Upper lobe of left lung (tissue), 6 donors: ENCODE results near the gene ZNF747. TPM values are rescaled to one million over a fixed set of nuclear protein-coding genes. Genes with fewer than 3 reads are reported as not detected.
A peak's percentile ranks its signal among the peaks of the same experiment; 100 is the strongest.

Experiments used
- ATAC-seq, 2 donors: fragments of 200-7000 bp; cut with Tn5 transposase; one replicate each; pipeline ENCODE4 v1.9.1; 2022; ENCODE audit warnings: mild to moderate bottlenecking in 2 of 2, moderate library complexity in 2 of 2; ENCODE audit not compliant: low FRiP score in 2 of 2
- DNase-seq, 2 donors: peaks; one replicate each; pipeline ENCODE4 v3.0.0-alpha.2; 2019 to 2020
- H3K27ac ChIP-seq, 4 donors: fragments of 200-600 bp; sonication (generic); one replicate each; pipeline ENCODE4 v1.5.1; 2016 to 2019
- H3K27me3 ChIP-seq, 4 donors: fragments of 200-600 bp; sonication (generic); one replicate each; pipeline ENCODE4 v1.5.1; 2017 to 2019
- H3K36me3 ChIP-seq, 4 donors: fragments of 200-600 bp; sonication (generic); one replicate each; pipeline ENCODE4 v1.5.1; 2016 to 2019
- H3K4me1 ChIP-seq, 4 donors: fragments of 200-600 bp; sonication (generic); one replicate each; pipeline ENCODE4 v1.5.1; 2018 to 2019
- H3K4me3 ChIP-seq, 4 donors: fragments of 200-600 bp; sonication (generic); one replicate each; pipeline ENCODE4 v1.5.1; 2017 to 2019; ENCODE audit warnings: mild to moderate bottlenecking in 2 of 4, moderate library complexity in 1 of 4
- H3K9me3 ChIP-seq, 4 donors: fragments of 200-600 bp; sonication (generic); one replicate each; pipeline ENCODE4 v1.5.1; 2018 to 2019
- CTCF ChIP-seq, 6 experiments: fragments of 450-650 bp in 4 of 6; fragments of 200-600 bp in 2 of 6; sonication (generic) in 2 of 6; IDR thresholded peaks; one replicate each; pipeline ENCODE4 v1.5.1; 2016 to 2019; ENCODE audit warnings: antibody characterized with exemption in 6 of 6
- EP300 ChIP-seq, 4 donors: sonication (generic); formaldehyde crosslinking; IDR thresholded peaks; one replicate each; pipeline ENCODE4 v1.5.1; 2017; ENCODE audit warnings: antibody characterized with exemption in 4 of 4, control low read depth in 2 of 4
- POLR2A ChIP-seq, 4 donors: fragments of 450-650 bp; IDR thresholded peaks; one replicate each; pipeline ENCODE4 v1.5.1; 2016 to 2017; ENCODE audit warnings: antibody characterized with exemption in 4 of 4, mild to moderate bottlenecking in 2 of 4
- POLR2AphosphoS5 ChIP-seq, 2 donors: sonication (generic); formaldehyde crosslinking; IDR thresholded peaks; one replicate each; pipeline ENCODE4 v1.5.1; 2017; ENCODE audit warnings: antibody characterized with exemption in 2 of 2
- WGBS, 2 donors: methylation state at CpG; one replicate each; pipeline ENCODE4 v1.1.5; 2017 to 2018; 5-methylcytosine and 5-hydroxymethylcytosine counted together
- total RNA-seq, 6 donors: library from RNA; depleted of rRNA in 4 of 6; stranded (reverse); fragments of >200 nt in 4 of 6; gene quantifications; one replicate each; pipeline versions ENCODE4 v1.1.0 to v1.2.1, GENCODE V29; 2016 to 2021
- donor health status: DM: no; HTN: no; CAD: no; lungs with moderate emphysema.
- donor health status: DM: no; HTN: yes; CAD: no; lungs with severe emphysema.

ZNF747 gene
- total RNA-seq, 6 donors from 2014 or later = 11.0 to 15.5 (median 11.5) TPM

DNA sequence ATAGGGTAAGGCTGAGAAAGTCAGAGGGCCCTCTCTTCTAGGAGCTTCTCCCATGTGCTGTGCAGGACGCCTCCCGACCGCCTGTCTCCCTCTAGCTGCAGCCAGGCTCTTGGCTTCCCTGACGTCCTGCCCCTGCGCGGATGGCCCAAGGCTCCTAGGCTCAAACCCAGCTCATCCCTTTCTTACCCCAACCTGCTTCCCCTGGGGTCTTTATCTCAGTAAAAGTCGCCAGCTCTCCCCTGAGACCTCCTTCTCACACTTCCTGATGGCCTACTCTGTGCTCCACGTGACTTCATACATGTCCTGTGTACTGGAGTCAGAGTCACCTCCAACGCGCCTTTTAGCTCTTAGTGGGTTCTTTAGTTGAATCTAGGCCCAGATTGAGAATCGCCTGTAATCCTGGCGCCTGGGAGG lies 1.1 kb upstream of the ZNF747 start:
- ATAC-seq (peak; percentile 87), DNase-seq (peak; percentile 73 to 88)
- peak overlapping the region; percentile 38 to 83 (median 76) for H3K4me3 ChIP-seq
- H3K4me1 ChIP-seq = peaks cover 15 to 37% (median 22%) of the 10 kb centered on the region in 4 donors
- WGBS, 2 donors = 27 to 30% methylated on average over 12 of the region's 12 CpGs
- H3K9me3 ChIP-seq = no peaks in the 10 kb centered on the region
- no peaks in the 10 kb centered on the region for H3K27me3 ChIP-seq
- H3K36me3 ChIP-seq = peaks cover 0 to 23% (median 14%) of the 10 kb centered on the region in 4 donors
- TF ChIP-seq POLR2A (IDR thresholded peaks at IDR 0.05) (peak in 1 of 4 donors; percentile 11), CTCF (IDR thresholded peaks at IDR 0.05) (peak in 5 of 6 experiments; percentile 29 to 68 (median 62)), EP300 (IDR thresholded peaks at IDR 0.05) (no peak), POLR2AphosphoS5 (IDR thresholded peaks at IDR 0.05) (no peak)
- H3K27ac ChIP-seq = peak overlapping the region; percentile 92 to 98 (median 95)

- Histone ChIP-seq H3K4me1 (peaks cover 15 to 40% (median 23%) of the 10 kb centered on the region in 4 donors), H3K36me3 (peaks cover 0 to 28% (median 14%) of the 10 kb centered on the region in 4 donors), H3K9me3 (no peaks in the 10 kb centered on the region), H3K27me3 (no peaks in the 10 kb centered on the region), H3K4me3 (peak overlapping the region; percentile 38 to 83 (median 76)), H3K27ac (peak overlapping the region; percentile 92 to 98 (median 95))
- no peak for DNase-seq
- 4 to 5% methylated on average over 11 to 18 of the region's 18 CpGs for WGBS, 2 donors
- ATAC-seq = peak in 1 of 2 donors; percentile 3
- no peak for TF ChIP-seq POLR2AphosphoS5 (IDR thresholded peaks at IDR 0.05)
- TF ChIP-seq CTCF (IDR thresholded peaks at IDR 0.05) = no peak
- TF ChIP-seq EP300 (IDR thresholded peaks at IDR 0.05) = no peak
- TF ChIP-seq POLR2A (IDR thresholded peaks at IDR 0.05) = no peak
Observed at GRCh38 chr16:30535106-30535776, 583 bp upstream of the ZNF747 start.

DNA sequence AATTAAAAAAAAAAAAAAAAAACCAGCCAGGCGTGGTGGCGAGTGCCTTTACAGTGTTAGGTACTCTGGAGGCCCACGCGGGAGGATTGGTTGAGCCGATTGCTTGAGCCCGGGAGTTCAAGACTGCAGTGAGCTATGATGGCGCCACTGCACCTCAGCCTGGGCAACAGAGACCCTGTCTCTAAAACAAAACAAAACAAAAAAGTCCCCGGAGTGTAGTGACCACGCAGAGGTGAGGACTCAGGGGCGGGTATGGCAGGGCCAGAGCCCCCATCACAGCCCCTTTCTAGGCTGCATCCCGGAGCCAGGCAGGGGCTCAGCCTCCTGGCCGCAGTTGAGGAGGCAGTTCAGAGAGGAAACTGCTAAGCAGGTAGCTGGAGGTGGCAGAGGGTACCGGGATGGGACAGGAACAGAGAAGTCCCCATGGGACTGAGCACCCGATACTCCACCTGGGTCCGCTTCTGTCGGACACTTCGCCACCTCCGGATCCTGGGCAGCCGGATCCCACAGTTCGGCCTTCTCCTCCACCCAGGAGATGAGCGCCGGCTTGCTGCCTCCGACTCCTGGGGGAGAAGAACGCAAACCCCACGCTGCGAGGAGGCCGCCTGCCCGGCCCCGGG lies 800 bp downstream of the ZNF747 start:
- DNase-seq = no peak
- Histone ChIP-seq H3K9me3 (no peaks in the 10 kb centered on the region), H3K4me3 (peak overlapping the region; percentile 38 to 83 (median 76)), H3K4me1 (peaks cover 15 to 44% (median 24%) of the 10 kb centered on the region in 4 donors), H3K27me3 (no peaks in the 10 kb centered on the region), H3K27ac (peak overlapping the region; percentile 92 to 98 (median 95)), H3K36me3 (peaks cover 0 to 28% (median 14%) of the 10 kb centered on the region in 4 donors)
- no peak for ATAC-seq
- 18 to 25% methylated on average over 21 to 27 of the region's 29 CpGs for WGBS, 2 donors
- TF ChIP-seq POLR2AphosphoS5 (IDR thresholded peaks at IDR 0.05) = no peak
- TF ChIP-seq EP300 (IDR thresholded peaks at IDR 0.05) = no peak
- no peak for TF ChIP-seq CTCF (IDR thresholded peaks at IDR 0.05)
- TF ChIP-seq POLR2A (IDR thresholded peaks at IDR 0.05) = no peak

- WGBS, 2 donors = 79% methylated on average over 7 of the region's 11 CpGs
- H3K27ac ChIP-seq = peak overlapping the region in 2 of 4 donors; percentile 96 to 98
- H3K9me3 ChIP-seq = no peaks in the 10 kb centered on the region
- peaks cover 0 to 28% (median 14%) of the 10 kb centered on the region in 4 donors for H3K36me3 ChIP-seq
- peaks cover 16 to 51% (median 29%) of the 10 kb centered on the region in 4 donors for H3K4me1 ChIP-seq
- H3K27me3 ChIP-seq = no peaks in the 10 kb centered on the region
- DNase-seq (no peak), ATAC-seq (no peak)
- TF ChIP-seq POLR2AphosphoS5 (IDR thresholded peaks at IDR 0.05) (no peak), EP300 (IDR thresholded peaks at IDR 0.05) (no peak)
- peak overlapping the region in 2 of 4 donors; percentile 79 to 83 for H3K4me3 ChIP-seq
Observed at GRCh38 chr16:30533146-30533522, 1.5 kb downstream of the ZNF747 start.
